ENCODE results near the gene LDHA. TPM values are rescaled to one million over a fixed set of nuclear protein-coding genes. Genes with fewer than 3 reads are reported as not detected.

The LDHA gene
- total RNA-seq, 4 donors from 2014 or later: 403 to 946 (median 700) TPM

GRCh38 chr11:18374956-18375355 is 19.4 kb upstream of the LDHA start:
- DNase-seq (ENCODE audit: low spot score): no peak
- no peak for ATAC-seq (ENCODE audit: low FRiP score)
- TF ChIP-seq CTCF (IDR thresholded peaks at IDR 0.05): no peak

- no peak for TF ChIP-seq CTCF (IDR thresholded peaks at IDR 0.05)
- DNase-seq (ENCODE audit: low spot score): no peak
- ATAC-seq (ENCODE audit: low FRiP score): no peak
Measured at GRCh38 chr11:18375941-18376340, 18.4 kb upstream of the LDHA start.

- TF ChIP-seq CTCF (IDR thresholded peaks at IDR 0.05): no peak
- no peak for ATAC-seq (ENCODE audit: low FRiP score)
- DNase-seq (ENCODE audit: low spot score): no peak
Measured at GRCh38 chr11:18379201-18379600, 15.2 kb upstream of the LDHA start.

- no peak for TF ChIP-seq CTCF (IDR thresholded peaks at IDR 0.05)
- peak; percentile 55 for DNase-seq (ENCODE audit: low spot score)
- peak; percentile 98 for ATAC-seq (ENCODE audit: low FRiP score)
Measured at GRCh38 chr11:18383388-18384156, 10.8 kb upstream of the LDHA start.

- ATAC-seq (ENCODE audit: low FRiP score): peak; percentile 71
- TF ChIP-seq CTCF (IDR thresholded peaks at IDR 0.05): no peak
- no peak for DNase-seq (ENCODE audit: low spot score)
Measured at GRCh38 chr11:18384157-18384641, 10.2 kb upstream of the LDHA start.

GRCh38 chr11:18390088-18390487 is 4.3 kb upstream of the LDHA start:
- no peak for ATAC-seq (ENCODE audit: low FRiP score)

More at GRCh38 chr11:18390088-18390487, 4.3 kb upstream of the LDHA start:
- no peak for DNase-seq (ENCODE audit: low spot score)
- TF ChIP-seq CTCF (IDR thresholded peaks at IDR 0.05): no peak
